CD14-positive monocyte (primary cell): ENCODE data around the gene GREB1. TPM values are rescaled to one million over a fixed set of nuclear protein-coding genes. Genes with fewer than 3 reads are reported as not detected.
A peak's percentile ranks its signal among the peaks of the same experiment; 100 is the strongest.

Source experiments
- DNase-seq, 3 donors: peaks; one replicate each; pipeline ENCODE4 v3.0.0-alpha.2; 2011 to 2022
- H2AFZ ChIP-seq: 2 replicates; pipeline ENCODE4 v1.6.0; 2012; ENCODE audit warnings: mild to moderate bottlenecking, low read depth, low read length, inconsistent platforms; ENCODE audit not compliant: insufficient read depth, poor library complexity, severe bottlenecking
- H3K27ac ChIP-seq, 2 donors: 1 replicate in 1 of 2; 2 replicates in 1 of 2; pipeline ENCODE4 v1.5.1; 2012 to 2013; ENCODE audit warnings: low read length in 2 of 2, control low read depth in 1 of 2, inconsistent platforms in 1 of 2, low read depth in 1 of 2, mild to moderate bottlenecking in 1 of 2
- H3K27me3 ChIP-seq, 2 donors: one replicate each; pipeline versions ENCODE4 v1.6.0 to v1.6.1; 2011 to 2013; ENCODE audit warnings: low read length in 2 of 2; ENCODE audit not compliant: control insufficient read depth in 2 of 2, insufficient read depth in 2 of 2
- H3K36me3 ChIP-seq, 2 donors: replicated peaks in 1 of 2; 1 replicate in 1 of 2; 2 replicates in 1 of 2; pipeline versions ENCODE4 v1.5.1 to v1.6.1; 2012 to 2013; ENCODE audit warnings: low read length in 2 of 2, control low read depth in 1 of 2, inconsistent platforms in 1 of 2, mild to moderate bottlenecking in 1 of 2; ENCODE audit not compliant: insufficient read depth in 2 of 2, control insufficient read depth in 1 of 2
- H3K4me1 ChIP-seq, 2 donors: 1 replicate in 1 of 2; 2 replicates in 1 of 2; pipeline versions ENCODE4 v1.5.1 to v1.6.1; 2012 to 2013; ENCODE audit warnings: low read length in 2 of 2, control low read depth in 1 of 2, inconsistent platforms in 1 of 2, mild to moderate bottlenecking in 1 of 2, moderate library complexity in 1 of 2; ENCODE audit not compliant: insufficient read depth in 2 of 2, control insufficient read depth in 1 of 2
- H3K4me2 ChIP-seq: replicated peaks from 2 replicates; pipeline ENCODE3; 2012; ENCODE audit warnings: low read length, moderate library complexity, mild to moderate bottlenecking; ENCODE audit not compliant: poor library complexity, severe bottlenecking; ENCODE audit errors: extremely low read depth
- H3K4me3 ChIP-seq, 3 experiments: fragments of 200-600 bp in 1 of 3; sonication (generic) in 1 of 3; replicated peaks in 1 of 3; 1 replicate in 2 of 3; 2 replicates in 1 of 3; pipeline ENCODE4 v1.5.1; 2011 to 2013; ENCODE audit warnings: low read length in 3 of 3, mild to moderate bottlenecking in 3 of 3, control low read depth in 2 of 3, low read depth in 2 of 3, inconsistent platforms in 1 of 3, moderate library complexity in 1 of 3
- H3K79me2 ChIP-seq: 2 replicates; pipeline ENCODE4 v1.6.0; 2012; ENCODE audit warnings: mild to moderate bottlenecking, control low read depth, inconsistent platforms, low read length, moderate library complexity; ENCODE audit not compliant: insufficient read depth
- H3K9ac ChIP-seq: 2 replicates; pipeline ENCODE4 v1.6.0; 2017; ENCODE audit warnings: low read length, mild to moderate bottlenecking; ENCODE audit not compliant: insufficient read depth, poor library complexity, severe bottlenecking
- H3K9me3 ChIP-seq, 2 donors: replicated peaks in 1 of 2; 1 replicate in 1 of 2; 2 replicates in 1 of 2; pipeline versions ENCODE4 v1.5.1 to v1.6.1; 2012 to 2013; ENCODE audit warnings: low read length in 2 of 2, control low read depth in 1 of 2; ENCODE audit not compliant: control insufficient read depth in 1 of 2, insufficient read depth in 1 of 2
- H4K20me1 ChIP-seq: 2 replicates; pipeline ENCODE4 v1.6.0; 2012; ENCODE audit warnings: mild to moderate bottlenecking, low read length, control low read depth, moderate library complexity; ENCODE audit not compliant: insufficient read depth
- H3K27ac Mint-ChIP-seq, 7 donors: one replicate each; pipeline ENCODE4 v1.8.0; 2020; ENCODE audit warnings: mild to moderate bottlenecking in 7 of 7, mixed read lengths in 7 of 7, moderate library complexity in 6 of 7, inconsistent platforms in 2 of 7
- H3K27me3 Mint-ChIP-seq, 3 donors: one replicate each; pipeline ENCODE4 v1.8.0; 2021 to 2022; ENCODE audit warnings: low read depth in 3 of 3, mild to moderate bottlenecking in 3 of 3, mixed read lengths in 3 of 3, moderate library complexity in 3 of 3, inconsistent platforms in 1 of 3
- H3K36me3 Mint-ChIP-seq, 2 donors: one replicate each; pipeline ENCODE4 v1.8.0; 2020; ENCODE audit warnings: mixed read lengths in 2 of 2, inconsistent platforms in 1 of 2, mild to moderate bottlenecking in 1 of 2
- H3K4me1 Mint-ChIP-seq: one replicate; pipeline ENCODE4 v1.8.0; 2020; ENCODE audit warnings: mild to moderate bottlenecking, mixed read lengths
- H3K4me3 Mint-ChIP-seq, 2 donors: one replicate each; pipeline ENCODE4 v1.8.0; 2020; ENCODE audit warnings: mild to moderate bottlenecking in 2 of 2, mixed read lengths in 2 of 2, moderate library complexity in 1 of 2
- H3K9me3 Mint-ChIP-seq, 7 donors: one replicate each; pipeline ENCODE4 v1.8.0; 2020 to 2022; ENCODE audit warnings: mixed read lengths in 7 of 7, mild to moderate bottlenecking in 6 of 7, moderate library complexity in 6 of 7, inconsistent platforms in 2 of 7
- WGBS: methylation state at CpG from one replicate; pipeline ENCODE4 v1.1.5; 2013; ENCODE audit warnings: missing lambda C conversion rate; ENCODE audit not compliant: insufficient coverage; 5-methylcytosine and 5-hydroxymethylcytosine counted together
- intact Hi-C, 2 donors: fragments of 100-400 bp; cut with micrococcal nuclease; formaldehyde crosslinking; loops; one replicate each; pipeline versions ENCODE4 v1.15.0 to v1.15.1; 2023
- polyA plus RNA-seq, 3 donors: library from polyadenylated mRNA; depleted of rRNA in 1 of 3; unstranded in 2 of 3; stranded (reverse) in 1 of 3; fragments of 300-500 nt in 2 of 3; fragments of >200 nt in 1 of 3; fragmentation: Illumina TruSeq in 2 of 3; gene quantifications; 1 replicate in 2 of 3; 2 replicates in 1 of 3; pipeline ENCODE4 v1.2.3, GENCODE V29; 2012 to 2021
- TF ChIP-seq, protein P1 (sequence below): fragments of 200-600 bp; IDR thresholded peaks from one replicate; pipeline ENCODE4 v1.8.0; 2022; ENCODE audit warnings: antibody characterized with exemption, mild to moderate bottlenecking

GREB1 gene
- polyA plus RNA-seq, 3 donors, result not detected

DNA sequence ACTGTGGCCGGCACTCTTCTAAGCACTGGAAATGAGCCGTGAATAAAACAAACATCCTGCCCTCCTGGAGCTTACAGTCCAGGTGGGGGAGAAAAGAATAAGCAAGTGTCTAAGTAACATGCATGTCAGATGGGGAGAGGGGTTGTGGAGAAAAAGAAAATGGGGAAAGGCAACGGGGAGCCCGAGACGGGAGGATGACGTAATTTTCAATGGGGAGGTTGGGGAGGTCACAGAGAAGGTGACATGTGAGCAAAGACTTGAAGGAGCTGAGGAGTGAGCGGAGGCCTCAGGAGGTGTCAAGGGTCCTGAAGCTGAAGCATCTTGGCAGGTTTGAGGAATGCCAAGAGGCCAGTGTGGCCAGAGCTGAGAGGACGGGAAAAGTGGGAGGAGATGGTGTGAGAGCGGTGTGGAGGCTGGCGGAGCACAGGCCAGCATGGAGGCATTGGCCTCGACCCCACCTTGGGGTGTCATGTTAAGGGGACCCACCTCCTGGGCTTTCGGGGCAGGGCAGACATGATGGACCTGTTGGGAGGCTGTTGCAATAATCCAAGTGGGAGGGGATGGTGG lies 151.1 kb downstream of the GREB1 start:
- no peaks in the 10 kb centered on the region for H3K9me3 ChIP-seq
- no peaks in the 10 kb centered on the region for H3K36me3 ChIP-seq
- no peaks in the 10 kb centered on the region for H3K79me2 ChIP-seq
- no peak overlapping the region for H2AFZ ChIP-seq
- H3K4me1 ChIP-seq, result peaks cover 17 to 19% of the 10 kb centered on the region in 2 donors
- no peaks in the 10 kb centered on the region for H3K36me3 Mint-ChIP-seq
- no peak overlapping the region for H3K4me3 ChIP-seq
- peaks cover 18% of the 10 kb centered on the region for H3K4me1 Mint-ChIP-seq
- TF ChIP-seq, protein P1, sequence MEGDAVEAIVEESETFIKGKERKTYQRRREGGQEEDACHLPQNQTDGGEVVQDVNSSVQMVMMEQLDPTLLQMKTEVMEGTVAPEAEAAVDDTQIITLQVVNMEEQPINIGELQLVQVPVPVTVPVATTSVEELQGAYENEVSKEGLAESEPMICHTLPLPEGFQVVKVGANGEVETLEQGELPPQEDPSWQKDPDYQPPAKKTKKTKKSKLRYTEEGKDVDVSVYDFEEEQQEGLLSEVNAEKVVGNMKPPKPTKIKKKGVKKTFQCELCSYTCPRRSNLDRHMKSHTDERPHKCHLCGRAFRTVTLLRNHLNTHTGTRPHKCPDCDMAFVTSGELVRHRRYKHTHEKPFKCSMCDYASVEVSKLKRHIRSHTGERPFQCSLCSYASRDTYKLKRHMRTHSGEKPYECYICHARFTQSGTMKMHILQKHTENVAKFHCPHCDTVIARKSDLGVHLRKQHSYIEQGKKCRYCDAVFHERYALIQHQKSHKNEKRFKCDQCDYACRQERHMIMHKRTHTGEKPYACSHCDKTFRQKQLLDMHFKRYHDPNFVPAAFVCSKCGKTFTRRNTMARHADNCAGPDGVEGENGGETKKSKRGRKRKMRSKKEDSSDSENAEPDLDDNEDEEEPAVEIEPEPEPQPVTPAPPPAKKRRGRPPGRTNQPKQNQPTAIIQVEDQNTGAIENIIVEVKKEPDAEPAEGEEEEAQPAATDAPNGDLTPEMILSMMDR, result no peak
- peaks cover 15 to 26% (median 17%) of the 10 kb centered on the region in 3 donors for H3K27me3 Mint-ChIP-seq
- peak overlapping the region in 1 of 2 donors; percentile 47 for H3K4me3 Mint-ChIP-seq
- H3K4me2 ChIP-seq, result no peak overlapping the region
- DNase-seq, result no peak
- H3K9ac ChIP-seq, result no peak overlapping the region
- no peak overlapping the region for H3K27ac ChIP-seq
- H3K27me3 ChIP-seq, result no peaks in the 10 kb centered on the region
- no peak overlapping the region for H3K27ac Mint-ChIP-seq
- H4K20me1 ChIP-seq, result no peaks in the 10 kb centered on the region
- intact Hi-C loops, result loop anchor here (5.0 kb wide), 2 partner anchors 92 to 218 kb away; partner anchors contain the start of gene E2F6 (in 1 of the 2)
- 92% methylated on average over 12 of the region's 12 CpGs for WGBS
- H3K9me3 Mint-ChIP-seq, result peaks cover 0 to 4% (median 0%) of the 10 kb centered on the region in 7 donors

DNA sequence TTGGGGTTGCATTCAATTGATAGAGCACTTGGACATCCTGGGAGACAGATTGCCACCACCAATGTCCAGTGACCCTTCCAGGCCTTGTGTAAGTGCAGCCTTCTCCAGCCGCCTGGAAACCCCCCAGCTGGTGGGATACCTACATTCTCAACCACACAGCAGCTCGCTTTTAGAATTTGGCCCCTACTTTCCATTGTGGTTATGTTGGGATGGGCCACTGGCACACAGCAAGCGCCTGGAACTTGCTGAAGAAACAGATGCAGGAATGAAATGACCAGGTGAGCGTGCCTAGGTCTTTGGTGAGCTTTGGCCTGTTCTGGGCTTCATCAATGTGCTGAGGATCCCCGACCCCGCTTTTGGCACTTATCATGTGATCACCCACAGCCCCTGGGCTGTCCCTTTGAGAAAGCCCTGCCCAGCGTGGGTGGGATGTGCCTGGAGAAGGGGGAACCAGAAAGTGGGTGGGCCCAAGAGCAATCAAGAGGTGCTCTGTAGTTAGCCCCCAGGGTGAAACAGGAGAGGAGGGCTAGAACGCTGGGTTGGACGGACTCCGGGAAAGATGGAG lies 152.1 kb downstream of the GREB1 start:
- H3K36me3 Mint-ChIP-seq, result no peaks in the 10 kb centered on the region
- Histone ChIP-seq H3K4me3 (no peak overlapping the region), H3K27me3 (no peaks in the 10 kb centered on the region), H3K27ac (no peak overlapping the region), H3K9me3 (no peaks in the 10 kb centered on the region), H4K20me1 (no peaks in the 10 kb centered on the region), H3K4me2 (no peak overlapping the region), H3K79me2 (no peaks in the 10 kb centered on the region), H3K9ac (no peak overlapping the region), H3K4me1 (peaks cover 21 to 22% of the 10 kb centered on the region in 2 donors), H2AFZ (no peak overlapping the region), H3K36me3 (no peaks in the 10 kb centered on the region)
- no peak overlapping the region for H3K27ac Mint-ChIP-seq
- 99% methylated on average over 8 of the region's 10 CpGs for WGBS
- TF ChIP-seq, protein P1, result no peak
- peaks cover 26% of the 10 kb centered on the region for H3K4me1 Mint-ChIP-seq
- peaks cover 0 to 4% (median 0%) of the 10 kb centered on the region in 7 donors for H3K9me3 Mint-ChIP-seq
- H3K4me3 Mint-ChIP-seq, result peak overlapping the region in 1 of 2 donors; percentile 26
- peaks cover 15 to 26% (median 17%) of the 10 kb centered on the region in 3 donors for H3K27me3 Mint-ChIP-seq
- no peak for DNase-seq
- intact Hi-C loops, result loop anchor here (5.0 kb wide), 2 partner anchors 91 to 219 kb away; partner anchors contain the start of gene E2F6 (in 1 of the 2)
